HepG2 (cell line): Measurements from ENCODE around the gene NECAP2. TPM values are rescaled to one million over a fixed set of nuclear protein-coding genes. Genes with fewer than 3 reads are reported as not detected.

ENCODE experiments used
- CREB1 ChIP-seq, 2 experiments: fragments of 450-650 bp in 1 of 2; IDR thresholded peaks; 2 replicates each; pipeline ENCODE4 v1.6.1; 2016 to 2017; ENCODE audit warnings: control low read depth in 1 of 2, mild to moderate bottlenecking in 1 of 2, missing compliant biosample characterization in 1 of 2, missing genetic modification characterization in 1 of 2
- EEA1 ChIP-seq: sonication (generic); formaldehyde crosslinking; IDR thresholded peaks from 2 replicates; pipeline ENCODE4 v1.5.1; 2020; ENCODE audit warnings: mild to moderate bottlenecking, missing genetic modification reagents, borderline replicate concordance
- ETV6 ChIP-seq: sonication (generic); formaldehyde crosslinking; conservative IDR thresholded peaks from 2 replicates; pipeline ENCODE4 v1.4.0; 2020; ENCODE audit warnings: missing genetic modification reagents
- JUND ChIP-seq: sonication (generic); formaldehyde crosslinking; IDR thresholded peaks from 2 replicates; pipeline ENCODE4 v1.8.0; 2022; ENCODE audit warnings: mild to moderate bottlenecking, missing genetic modification reagents
- MAFF ChIP-seq: IDR thresholded peaks from 2 replicates; pipeline ENCODE4 v1.6.1; 2011; ENCODE audit warnings: low read depth, low read length, improper control_type of control experiment
- NFYC ChIP-seq: IDR thresholded peaks from 2 replicates; pipeline ENCODE4 v1.6.1; 2016; ENCODE audit warnings: missing genetic modification reagents, missing compliant biosample characterization
- SP5 ChIP-seq: IDR thresholded peaks from 2 replicates; pipeline ENCODE4 v1.6.1; 2016; ENCODE audit warnings: low read depth, borderline replicate concordance
- ZBTB21 ChIP-seq: sonication (generic); formaldehyde crosslinking; IDR thresholded peaks from 2 replicates; pipeline ENCODE4 v1.4.0; 2020; ENCODE audit warnings: missing genetic modification reagents
- ZFP1 ChIP-seq: IDR thresholded peaks from 2 replicates; pipeline ENCODE4 v1.6.1; 2016
- ZNF34 ChIP-seq: sonication (generic); formaldehyde crosslinking; IDR thresholded peaks from 2 replicates; pipeline ENCODE4 v1.4.0; 2020; ENCODE audit warnings: mild to moderate bottlenecking, missing genetic modification reagents, borderline replicate concordance
- polyA plus RNA-seq, 8 experiments: library from polyadenylated mRNA; depleted of rRNA in 3 of 8; stranded (reverse) in 7 of 8; unstranded in 1 of 8; fragments of >200 nt; fragmentation: Illumina TruSeq in 4 of 8; extraction: Trizol in 4 of 8; gene quantifications; 2 replicates each; pipeline versions ENCODE4 v1.2.1 to v1.2.3, GENCODE V29; 2011 to 2016; ENCODE audit warnings: low read depth in 4 of 8, missing spikeins in 1 of 8, mixed read lengths in 1 of 8; ENCODE audit not compliant: insufficient read depth in 1 of 8
- total RNA-seq, 5 experiments: library from RNA; depleted of rRNA; stranded (reverse); fragments of >200 nt; fragmentation: Illumina TruSeq; extraction: Trizol; gene quantifications; 2 replicates each; pipeline ENCODE4 v1.2.3, GENCODE V29; 2016; ENCODE audit warnings: low read depth in 1 of 5
- TF ChIP-seq, protein P1 (sequence below): sonication (generic); formaldehyde crosslinking; IDR thresholded peaks from 2 replicates; pipeline ENCODE4 v1.8.0; 2022; ENCODE audit warnings: missing genetic modification reagents, mild to moderate bottlenecking, moderate library complexity, borderline replicate concordance
- TF ChIP-seq, protein P2 (sequence below): sonication (generic); formaldehyde crosslinking; IDR thresholded peaks from 2 replicates; pipeline ENCODE4 v1.5.0; 2020; ENCODE audit warnings: mild to moderate bottlenecking, missing genetic modification reagents
- TF ChIP-seq, protein P3 (sequence below): sonication (generic); formaldehyde crosslinking; IDR thresholded peaks from 2 replicates; pipeline ENCODE4 v1.8.0; 2022; ENCODE audit warnings: mild to moderate bottlenecking, missing genetic modification reagents, moderate library complexity
- TF ChIP-seq, protein P4 (sequence below): sonication (generic); formaldehyde crosslinking; IDR thresholded peaks from 2 replicates; pipeline ENCODE4 v1.4.0; 2020; ENCODE audit warnings: missing genetic modification reagents
- TF ChIP-seq, protein P5 (sequence below): sonication (generic); formaldehyde crosslinking; IDR thresholded peaks from 2 replicates; pipeline ENCODE4 v1.4.0; 2020; ENCODE audit warnings: missing genetic modification reagents
- TF ChIP-seq, protein P6 (sequence below): sonication (generic); formaldehyde crosslinking; IDR thresholded peaks from 2 replicates; pipeline ENCODE4 v1.5.0; 2020; ENCODE audit warnings: mild to moderate bottlenecking, missing genetic modification reagents, borderline replicate concordance
- TF ChIP-seq, protein P7 (sequence below): sonication (generic); formaldehyde crosslinking; IDR thresholded peaks from 2 replicates; pipeline ENCODE4 v1.4.0; 2020; ENCODE audit warnings: mild to moderate bottlenecking, missing genetic modification reagents

The NECAP2 gene
- total and polyA plus RNA-seq, 2 of the 13 experiments (the other 11 are each of a cell fraction or from before 2014, with no cell fraction given), result 38.5 to 52.3 TPM

DNA sequence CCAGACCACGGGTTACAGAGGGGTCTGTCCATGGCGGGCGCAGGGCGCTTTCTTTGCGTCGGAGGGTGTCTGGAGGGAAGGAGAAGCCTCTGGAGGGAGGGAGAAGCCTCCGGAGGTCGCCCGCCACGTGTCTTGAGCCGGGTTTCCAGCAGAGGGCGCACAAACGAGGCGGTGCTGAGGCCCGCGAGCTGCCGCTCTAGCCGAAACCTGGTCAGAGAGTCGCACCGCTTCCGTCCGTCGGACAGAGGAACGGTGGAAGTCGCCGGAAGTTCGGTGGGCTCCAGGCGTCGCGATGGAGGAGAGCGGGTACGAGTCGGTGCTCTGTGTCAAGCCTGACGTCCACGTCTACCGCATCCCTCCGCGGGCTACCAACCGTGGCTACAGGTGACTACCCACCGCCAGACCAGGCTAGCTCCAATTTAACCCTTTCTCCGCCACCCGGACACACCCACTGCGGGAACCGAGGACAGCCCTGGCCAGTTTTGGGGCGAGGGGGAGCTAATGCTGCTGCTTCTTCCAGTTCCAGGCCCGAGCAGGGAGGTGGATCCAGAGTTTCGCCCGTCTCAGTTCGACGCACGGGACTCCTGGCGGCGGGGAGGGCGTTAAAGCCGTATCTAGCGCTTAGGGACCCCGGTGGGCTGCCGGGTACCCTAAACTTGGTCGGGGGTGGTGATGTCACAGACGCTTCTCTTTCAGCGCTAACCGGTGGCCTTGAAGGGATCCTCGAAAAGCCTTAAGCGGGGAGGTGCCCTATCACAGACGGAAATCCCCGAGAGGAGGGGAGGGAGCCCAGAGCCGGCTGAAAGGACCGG is at the start of gene NECAP2 (continued):
- TF ChIP-seq, protein P1, sequence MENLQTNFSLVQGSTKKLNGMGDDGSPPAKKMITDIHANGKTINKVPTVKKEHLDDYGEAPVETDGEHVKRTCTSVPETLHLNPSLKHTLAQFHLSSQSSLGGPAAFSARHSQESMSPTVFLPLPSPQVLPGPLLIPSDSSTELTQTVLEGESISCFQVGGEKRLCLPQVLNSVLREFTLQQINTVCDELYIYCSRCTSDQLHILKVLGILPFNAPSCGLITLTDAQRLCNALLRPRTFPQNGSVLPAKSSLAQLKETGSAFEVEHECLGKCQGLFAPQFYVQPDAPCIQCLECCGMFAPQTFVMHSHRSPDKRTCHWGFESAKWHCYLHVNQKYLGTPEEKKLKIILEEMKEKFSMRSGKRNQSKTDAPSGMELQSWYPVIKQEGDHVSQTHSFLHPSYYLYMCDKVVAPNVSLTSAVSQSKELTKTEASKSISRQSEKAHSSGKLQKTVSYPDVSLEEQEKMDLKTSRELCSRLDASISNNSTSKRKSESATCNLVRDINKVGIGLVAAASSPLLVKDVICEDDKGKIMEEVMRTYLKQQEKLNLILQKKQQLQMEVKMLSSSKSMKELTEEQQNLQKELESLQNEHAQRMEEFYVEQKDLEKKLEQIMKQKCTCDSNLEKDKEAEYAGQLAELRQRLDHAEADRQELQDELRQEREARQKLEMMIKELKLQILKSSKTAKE (CRISPR knock-in tag), result no peak
- TF ChIP-seq ETV6 (CRISPR knock-in tag) (peak; percentile 72; the same call in 1 of the 2 replicates), JUND (no peak), ZNF34 (CRISPR knock-in tag) (peak; percentile 62; the same call in 1 of the 2 replicates), ZBTB21 (CRISPR knock-in tag) (0 out of 2 replicates have a peak, but pooled peaks have one; percentile 30), CREB1 (IDR thresholded peaks at IDR 0.05) (peak; percentile 55), CREB1 (CRISPR knock-in tag; IDR thresholded peaks at IDR 0.05) (peak; percentile 91), MAFF (no peak), ZFP1 (CRISPR knock-in tag) (peak; percentile 89), EEA1 (CRISPR knock-in tag) (no peak), NFYC (CRISPR knock-in tag) (peak; percentile 54), SP5 (CRISPR knock-in tag) (peak; percentile 50; the same call in 1 of the 2 replicates)
- TF ChIP-seq, protein P2, sequence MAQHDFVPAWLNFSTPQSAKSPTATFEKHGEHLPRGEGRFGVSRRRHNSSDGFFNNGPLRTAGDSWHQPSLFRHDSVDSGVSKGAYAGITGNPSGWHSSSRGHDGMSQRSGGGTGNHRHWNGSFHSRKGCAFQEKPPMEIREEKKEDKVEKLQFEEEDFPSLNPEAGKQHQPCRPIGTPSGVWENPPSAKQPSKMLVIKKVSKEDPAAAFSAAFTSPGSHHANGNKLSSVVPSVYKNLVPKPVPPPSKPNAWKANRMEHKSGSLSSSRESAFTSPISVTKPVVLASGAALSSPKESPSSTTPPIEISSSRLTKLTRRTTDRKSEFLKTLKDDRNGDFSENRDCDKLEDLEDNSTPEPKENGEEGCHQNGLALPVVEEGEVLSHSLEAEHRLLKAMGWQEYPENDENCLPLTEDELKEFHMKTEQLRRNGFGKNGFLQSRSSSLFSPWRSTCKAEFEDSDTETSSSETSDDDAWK (CRISPR knock-in tag), result no peak
- TF ChIP-seq, protein P3, sequence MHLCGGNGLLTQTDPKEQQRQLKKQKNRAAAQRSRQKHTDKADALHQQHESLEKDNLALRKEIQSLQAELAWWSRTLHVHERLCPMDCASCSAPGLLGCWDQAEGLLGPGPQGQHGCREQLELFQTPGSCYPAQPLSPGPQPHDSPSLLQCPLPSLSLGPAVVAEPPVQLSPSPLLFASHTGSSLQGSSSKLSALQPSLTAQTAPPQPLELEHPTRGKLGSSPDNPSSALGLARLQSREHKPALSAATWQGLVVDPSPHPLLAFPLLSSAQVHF (CRISPR knock-in tag), result no peak
- TF ChIP-seq, protein P4, sequence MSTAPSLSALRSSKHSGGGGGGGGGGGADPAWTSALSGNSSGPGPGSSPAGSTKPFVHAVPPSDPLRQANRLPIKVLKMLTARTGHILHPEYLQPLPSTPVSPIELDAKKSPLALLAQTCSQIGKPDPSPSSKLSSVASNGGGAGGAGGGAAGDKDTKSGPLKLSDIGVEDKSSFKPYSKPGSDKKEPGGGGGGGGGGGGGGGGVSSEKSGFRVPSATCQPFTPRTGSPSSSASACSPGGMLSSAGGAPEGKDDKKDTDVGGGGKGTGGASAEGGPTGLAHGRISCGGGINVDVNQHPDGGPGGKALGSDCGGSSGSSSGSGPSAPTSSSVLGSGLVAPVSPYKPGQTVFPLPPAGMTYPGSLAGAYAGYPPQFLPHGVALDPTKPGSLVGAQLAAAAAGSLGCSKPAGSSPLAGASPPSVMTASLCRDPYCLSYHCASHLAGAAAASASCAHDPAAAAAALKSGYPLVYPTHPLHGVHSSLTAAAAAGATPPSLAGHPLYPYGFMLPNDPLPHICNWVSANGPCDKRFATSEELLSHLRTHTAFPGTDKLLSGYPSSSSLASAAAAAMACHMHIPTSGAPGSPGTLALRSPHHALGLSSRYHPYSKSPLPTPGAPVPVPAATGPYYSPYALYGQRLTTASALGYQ (CRISPR knock-in tag), result peak; percentile 58; the same call in 1 of the 2 replicates
- TF ChIP-seq, protein P5, sequence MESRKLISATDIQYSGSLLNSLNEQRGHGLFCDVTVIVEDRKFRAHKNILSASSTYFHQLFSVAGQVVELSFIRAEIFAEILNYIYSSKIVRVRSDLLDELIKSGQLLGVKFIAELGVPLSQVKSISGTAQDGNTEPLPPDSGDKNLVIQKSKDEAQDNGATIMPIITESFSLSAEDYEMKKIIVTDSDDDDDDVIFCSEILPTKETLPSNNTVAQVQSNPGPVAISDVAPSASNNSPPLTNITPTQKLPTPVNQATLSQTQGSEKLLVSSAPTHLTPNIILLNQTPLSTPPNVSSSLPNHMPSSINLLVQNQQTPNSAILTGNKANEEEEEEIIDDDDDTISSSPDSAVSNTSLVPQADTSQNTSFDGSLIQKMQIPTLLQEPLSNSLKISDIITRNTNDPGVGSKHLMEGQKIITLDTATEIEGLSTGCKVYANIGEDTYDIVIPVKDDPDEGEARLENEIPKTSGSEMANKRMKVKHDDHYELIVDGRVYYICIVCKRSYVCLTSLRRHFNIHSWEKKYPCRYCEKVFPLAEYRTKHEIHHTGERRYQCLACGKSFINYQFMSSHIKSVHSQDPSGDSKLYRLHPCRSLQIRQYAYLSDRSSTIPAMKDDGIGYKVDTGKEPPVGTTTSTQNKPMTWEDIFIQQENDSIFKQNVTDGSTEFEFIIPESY (CRISPR knock-in tag), result peak; percentile 79
- TF ChIP-seq, protein P6, sequence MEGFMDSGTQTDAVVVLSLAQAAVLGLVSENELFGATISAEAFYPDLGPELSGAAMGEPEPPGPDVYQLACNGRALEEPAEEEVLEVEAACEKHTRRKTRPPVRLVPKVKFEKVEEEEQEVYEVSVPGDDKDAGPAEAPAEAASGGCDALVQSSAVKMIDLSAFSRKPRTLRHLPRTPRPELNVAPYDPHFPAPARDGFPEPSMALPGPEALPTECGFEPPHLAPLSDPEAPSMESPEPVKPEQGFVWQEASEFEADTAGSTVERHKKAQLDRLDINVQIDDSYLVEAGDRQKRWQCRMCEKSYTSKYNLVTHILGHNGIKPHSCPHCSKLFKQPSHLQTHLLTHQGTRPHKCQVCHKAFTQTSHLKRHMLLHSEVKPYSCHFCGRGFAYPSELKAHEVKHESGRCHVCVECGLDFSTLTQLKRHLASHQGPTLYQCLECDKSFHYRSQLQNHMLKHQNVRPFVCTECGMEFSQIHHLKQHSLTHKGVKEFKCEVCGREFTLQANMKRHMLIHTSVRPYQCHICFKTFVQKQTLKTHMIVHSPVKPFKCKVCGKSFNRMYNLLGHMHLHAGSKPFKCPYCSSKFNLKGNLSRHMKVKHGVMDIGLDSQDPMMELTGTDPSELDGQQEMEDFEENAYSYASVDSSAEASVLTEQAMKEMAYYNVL (CRISPR knock-in tag), result peak; percentile 91
- TF ChIP-seq, protein P7, sequence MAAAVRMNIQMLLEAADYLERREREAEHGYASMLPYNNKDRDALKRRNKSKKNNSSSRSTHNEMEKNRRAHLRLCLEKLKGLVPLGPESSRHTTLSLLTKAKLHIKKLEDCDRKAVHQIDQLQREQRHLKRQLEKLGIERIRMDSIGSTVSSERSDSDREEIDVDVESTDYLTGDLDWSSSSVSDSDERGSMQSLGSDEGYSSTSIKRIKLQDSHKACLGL (CRISPR knock-in tag), result peak; percentile 78
